ENCODE data around the gene GLE1.

GLE1 gene

GRCh38 chr9:128469070-128469469 is 35.4 kb upstream of the GLE1 start:
- DNase-seq (ENCODE audit: low read depth, low spot score), result no peak
- H3K4me3 ChIP-seq (ENCODE audit: low read depth, low read length), result no peak overlapping the region
- in situ Hi-C loops (cut with HindIII; ENCODE audit: low sequenced_read_pairs), result no loop called here
- no peak for TF ChIP-seq CTCF (IDR thresholded peaks at IDR 0.05; ENCODE audit: low read depth, low read length)

- TF ChIP-seq CTCF (IDR thresholded peaks at IDR 0.05; ENCODE audit: low read depth, low read length), result no peak
- in situ Hi-C loops (cut with HindIII; ENCODE audit: low sequenced_read_pairs), result no loop called here
- DNase-seq (ENCODE audit: low read depth, low spot score), result peak; percentile 54
- no peak overlapping the region for H3K4me3 ChIP-seq (ENCODE audit: low read depth, low read length)
These were observed 34.0 kb upstream of the GLE1 start for GRCh38 chr9:128470560-128470959.

DNA sequence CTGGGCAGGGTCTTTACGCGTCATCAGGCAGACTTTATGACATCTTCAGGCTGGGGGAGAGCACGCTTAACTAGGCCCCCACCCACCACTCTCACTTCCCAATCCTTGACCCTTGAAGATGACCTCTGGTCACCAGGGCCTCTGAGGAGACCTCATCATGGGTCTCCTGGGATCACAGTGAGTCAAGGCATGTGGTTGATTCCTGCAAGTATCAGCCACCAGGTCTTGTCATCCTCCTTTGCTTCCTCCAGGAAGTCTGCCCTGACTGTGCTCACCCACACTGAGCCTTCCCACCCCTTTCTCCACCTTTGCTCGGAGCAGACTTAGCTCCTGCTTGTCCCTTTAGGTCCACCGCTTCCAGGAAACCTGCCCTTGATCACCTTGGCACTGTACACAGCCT is 31.4 kb upstream of the GLE1 start:
- TF ChIP-seq CTCF (IDR thresholded peaks at IDR 0.05; ENCODE audit: low read depth, low read length), result no peak
- in situ Hi-C loops (cut with HindIII; ENCODE audit: low sequenced_read_pairs), result no loop called here
- no peak overlapping the region for H3K4me3 ChIP-seq (ENCODE audit: low read depth, low read length)
- DNase-seq (ENCODE audit: low read depth, low spot score), result no peak

GRCh38 chr9:128475867-128476266 is 28.7 kb upstream of the GLE1 start:
- no peak for DNase-seq (ENCODE audit: low read depth, low spot score)
- in situ Hi-C loops (cut with HindIII; ENCODE audit: low sequenced_read_pairs), result no loop called here
- no peak overlapping the region for H3K4me3 ChIP-seq (ENCODE audit: low read depth, low read length)
- TF ChIP-seq CTCF (IDR thresholded peaks at IDR 0.05; ENCODE audit: low read depth, low read length), result no peak

- no peak for DNase-seq (ENCODE audit: low read depth, low spot score)
- in situ Hi-C loops (cut with HindIII; ENCODE audit: low sequenced_read_pairs), result no loop called here
- TF ChIP-seq CTCF (IDR thresholded peaks at IDR 0.05; ENCODE audit: low read depth, low read length), result no peak
- H3K4me3 ChIP-seq (ENCODE audit: low read depth, low read length), result no peak overlapping the region
These were observed 25.3 kb upstream of the GLE1 start for GRCh38 chr9:128479262-128479661.

GRCh38 chr9:128481561-128481960 is 23.0 kb upstream of the GLE1 start:
- TF ChIP-seq CTCF (IDR thresholded peaks at IDR 0.05; ENCODE audit: low read depth, low read length), result no peak
- in situ Hi-C loops (cut with HindIII; ENCODE audit: low sequenced_read_pairs), result no loop called here
- no peak for DNase-seq (ENCODE audit: low read depth, low spot score)
- H3K4me3 ChIP-seq (ENCODE audit: low read depth, low read length), result no peak overlapping the region

- no peak for TF ChIP-seq CTCF (IDR thresholded peaks at IDR 0.05; ENCODE audit: low read depth, low read length)
- no peak for DNase-seq (ENCODE audit: low read depth, low spot score)
- no peak overlapping the region for H3K4me3 ChIP-seq (ENCODE audit: low read depth, low read length)
- in situ Hi-C loops (cut with HindIII; ENCODE audit: low sequenced_read_pairs), result no loop called here
These were observed 22.3 kb upstream of the GLE1 start for GRCh38 chr9:128482186-128482585.

All from astrocyte of the spinal cord (primary cell).